NCI-H2081 (cell line): ENCODE data around the gene PIK3CB.
"Not testable (repeated sequence)": the region's sequence is repeated elsewhere in the genome, so short reads cannot be mapped to it uniquely, and the experiment has no call there.

ENCODE experiments used
- DNase-seq, 2 experiments: peaks; one replicate each; lab custom pipeline; 2025; lab: John Stamatoyannopoulos, UW

The PIK3CB gene

GRCh38 chr3:138681463-138682220 is 153.1 kb downstream of the PIK3CB start:
- DNase-seq = no peak

GRCh38 chr3:138680974-138681373 is 153.8 kb downstream of the PIK3CB start:
- DNase-seq = not testable (repeated sequence)

- no peak for DNase-seq
Observed at GRCh38 chr3:138678874-138679392, 155.8 kb downstream of the PIK3CB start.

- no peak for DNase-seq
Observed at GRCh38 chr3:138678086-138678485, 156.6 kb downstream of the PIK3CB start.

- no peak for DNase-seq
Observed at GRCh38 chr3:138675393-138675792, 159.3 kb downstream of the PIK3CB start.

GRCh38 chr3:138673641-138674530 is 160.8 kb downstream of the PIK3CB start:
- DNase-seq = peak; percentile 53 to 72

GRCh38 chr3:138670407-138670806 is 164.3 kb downstream of the PIK3CB start:
- peak in 1 of 2 experiments; percentile 45 for DNase-seq

- DNase-seq = no peak
Observed at GRCh38 chr3:138668107-138668506, 166.6 kb downstream of the PIK3CB start.

- no peak for DNase-seq
Observed at GRCh38 chr3:138657508-138657907, 177.2 kb downstream of the PIK3CB start.

GRCh38 chr3:138653567-138653966 is 181.2 kb downstream of the PIK3CB start:
- DNase-seq = no peak

GRCh38 chr3:138649134-138649533 is 185.6 kb downstream of the PIK3CB start:
- no peak for DNase-seq

- no peak for DNase-seq
Observed at GRCh38 chr3:138646513-138646912, 188.2 kb downstream of the PIK3CB start.

GRCh38 chr3:138646008-138646407 is 188.7 kb downstream of the PIK3CB start:
- DNase-seq = no peak

GRCh38 chr3:138642927-138643253 is 191.8 kb downstream of the PIK3CB start:
- DNase-seq = no peak

GRCh38 chr3:138642226-138642926 is 192.4 kb downstream of the PIK3CB start:
- DNase-seq = no peak

- no peak for DNase-seq
Observed at GRCh38 chr3:138640537-138640936, 194.2 kb downstream of the PIK3CB start.

GRCh38 chr3:138638641-138639040 is 196.1 kb downstream of the PIK3CB start:
- DNase-seq = no peak

GRCh38 chr3:138629526-138629925 is 205.2 kb downstream of the PIK3CB start:
- no peak for DNase-seq

- DNase-seq = no peak
Observed at GRCh38 chr3:138625707-138626365, 208.9 kb downstream of the PIK3CB start.

- no peak for DNase-seq
Observed at GRCh38 chr3:138624518-138624917, 210.2 kb downstream of the PIK3CB start.

GRCh38 chr3:138620431-138620830 is 214.3 kb downstream of the PIK3CB start:
- no peak for DNase-seq

GRCh38 chr3:138615462-138615861 is 219.3 kb downstream of the PIK3CB start:
- no peak for DNase-seq
